ENCODE data around the gene PTPRG. TPM values are rescaled to one million over a fixed set of nuclear protein-coding genes. Genes with fewer than 3 reads are reported as not detected.

The PTPRG gene
- polyA plus RNA-seq, 1 donor (not counting 4 experiments of a cell fraction or from before 2014, with no cell fraction given), result 12.1 TPM

DNA sequence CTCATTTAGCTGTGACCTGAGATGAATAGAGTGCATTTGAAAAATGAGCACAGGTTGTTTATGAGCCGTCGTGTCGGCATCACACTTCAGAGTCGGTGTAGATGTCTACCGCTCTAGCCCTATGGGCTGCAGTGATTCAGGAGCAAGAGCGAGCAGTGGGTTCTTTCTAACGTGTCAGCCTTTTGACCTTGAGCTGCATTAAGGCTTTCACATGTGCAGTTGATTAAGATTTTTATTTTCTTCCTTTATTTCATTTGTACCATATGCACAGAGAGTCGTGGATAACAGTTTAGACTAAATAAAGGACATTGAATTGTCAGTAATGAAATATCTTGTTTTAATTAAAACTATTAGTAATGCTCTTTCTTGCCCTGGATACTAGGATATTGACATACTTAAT lies 368.2 kb downstream of the PTPRG start:
- Histone ChIP-seq H4K20me1 (ENCODE audit: control insufficient read depth, extremely low read depth, insufficient read depth, low read length) (no peaks in the 10 kb centered on the region), H3K9ac (ENCODE audit: control insufficient read depth, extremely low read depth, insufficient read depth, low read length) (no peak overlapping the region), H3K27me3 (ENCODE audit: control insufficient read depth, extremely low read depth, insufficient read depth, low read length) (no peaks in the 10 kb centered on the region), H3K4me2 (ENCODE audit: control insufficient read depth, extremely low read depth, insufficient read depth, low read depth, low read length) (no peak overlapping the region), H3K9me3 (ENCODE audit: control insufficient read depth, low read depth, low read length) (no peaks in the 10 kb centered on the region), H3K79me2 (ENCODE audit: control insufficient read depth, insufficient read depth, low read length) (no peaks in the 10 kb centered on the region), H3K4me1 (ENCODE audit: control insufficient read depth, extremely low read depth, insufficient read depth, low read length) (peaks cover 8% of the 10 kb centered on the region), H3K27ac (ENCODE audit: control insufficient read depth, insufficient read depth, low read length) (no peak overlapping the region), H3K36me3 (ENCODE audit: control insufficient read depth in 2 of 2, extremely low read depth in 1 of 2, insufficient read depth in 2 of 2, low read length in 2 of 2) (no peaks in the 10 kb centered on the region), H3K9me1 (ENCODE audit: control insufficient read depth, extremely low read depth, insufficient read depth, low read length) (no peaks in the 10 kb centered on the region), H3K4me3 (ENCODE audit: control insufficient read depth in 2 of 3, extremely low read depth in 1 of 3, insufficient read depth in 2 of 3, low read depth in 1 of 3, low read length in 3 of 3) (no peak overlapping the region), H2AFZ (ENCODE audit: control insufficient read depth, low read length) (no peak overlapping the region)
- TF ChIP-seq CTCF (optimal IDR thresholded peaks at IDR 0.05 in 1 of 3, IDR thresholded peaks at IDR 0.05 in 1 of 3, conservative IDR thresholded peaks at IDR 0.05 in 1 of 3; ENCODE audit: extremely low read depth in 1 of 3, insufficient read depth in 2 of 3, low read length in 3 of 3) (no peak), EZH2 (IDR thresholded peaks at IDR 0.05; ENCODE audit: low read length) (no peak)
- dilution Hi-C loops (cut with MboI; ENCODE audit: extremely low pct_ligation_motif_present, low sequenced_read_pairs), result no loop called here
- DNase-seq (ENCODE audit: low read depth, low spot score) (no peak), FAIRE-seq (no peak)

DNA sequence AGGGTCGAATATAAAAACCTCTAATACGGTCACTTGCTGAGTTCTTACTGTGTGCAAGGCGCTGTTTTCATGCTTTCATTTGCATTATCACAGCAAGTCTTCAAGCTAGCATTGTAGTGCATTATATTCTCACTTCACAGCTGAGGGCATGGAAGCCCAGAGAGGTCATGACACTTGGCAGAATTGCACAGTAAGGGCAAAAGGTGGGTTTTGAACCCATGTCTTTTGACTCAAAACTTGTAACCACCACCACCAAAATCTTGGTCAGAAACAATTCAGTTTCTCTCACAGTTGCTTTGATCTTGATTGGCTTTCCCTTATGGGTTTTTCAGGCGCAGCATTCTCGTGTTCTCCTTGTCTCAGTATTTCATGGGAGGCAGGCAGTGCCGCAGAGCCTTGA lies 371.1 kb downstream of the PTPRG start:
- Histone ChIP-seq H3K9me3 (ENCODE audit: control insufficient read depth, low read depth, low read length) (no peaks in the 10 kb centered on the region), H3K79me2 (ENCODE audit: control insufficient read depth, insufficient read depth, low read length) (no peaks in the 10 kb centered on the region), H3K4me3 (ENCODE audit: control insufficient read depth in 2 of 3, extremely low read depth in 1 of 3, insufficient read depth in 2 of 3, low read depth in 1 of 3, low read length in 3 of 3) (no peak overlapping the region), H3K9me1 (ENCODE audit: control insufficient read depth, extremely low read depth, insufficient read depth, low read length) (no peaks in the 10 kb centered on the region), H4K20me1 (ENCODE audit: control insufficient read depth, extremely low read depth, insufficient read depth, low read length) (no peaks in the 10 kb centered on the region), H3K9ac (ENCODE audit: control insufficient read depth, extremely low read depth, insufficient read depth, low read length) (no peak overlapping the region), H3K27ac (ENCODE audit: control insufficient read depth, insufficient read depth, low read length) (no peak overlapping the region), H3K36me3 (ENCODE audit: control insufficient read depth in 2 of 2, extremely low read depth in 1 of 2, insufficient read depth in 2 of 2, low read length in 2 of 2) (no peaks in the 10 kb centered on the region), H3K27me3 (ENCODE audit: control insufficient read depth, extremely low read depth, insufficient read depth, low read length) (no peaks in the 10 kb centered on the region), H2AFZ (ENCODE audit: control insufficient read depth, low read length) (no peak overlapping the region), H3K4me2 (ENCODE audit: control insufficient read depth, extremely low read depth, insufficient read depth, low read depth, low read length) (no peak overlapping the region), H3K4me1 (ENCODE audit: control insufficient read depth, extremely low read depth, insufficient read depth, low read length) (peaks cover 3% of the 10 kb centered on the region)
- FAIRE-seq, result no peak
- TF ChIP-seq CTCF (optimal IDR thresholded peaks at IDR 0.05 in 1 of 3, IDR thresholded peaks at IDR 0.05 in 1 of 3, conservative IDR thresholded peaks at IDR 0.05 in 1 of 3; ENCODE audit: extremely low read depth in 1 of 3, insufficient read depth in 2 of 3, low read length in 3 of 3) (no peak), EZH2 (IDR thresholded peaks at IDR 0.05; ENCODE audit: low read length) (no peak)
- dilution Hi-C loops (cut with MboI; ENCODE audit: extremely low pct_ligation_motif_present, low sequenced_read_pairs), result no loop called here
- DNase-seq (ENCODE audit: low read depth, low spot score), result no peak

All from keratinocyte (primary cell).